Raji (cell line): ENCODE results near the gene COG4.

Experiments
- POLR2A ChIP-seq: IDR thresholded peaks from 2 replicates; pipeline ENCODE4 v1.6.1; 2011; ENCODE audit warnings: low read depth, low read length, control low read depth; ENCODE audit not compliant: insufficient read depth

Gene COG4

DNA sequence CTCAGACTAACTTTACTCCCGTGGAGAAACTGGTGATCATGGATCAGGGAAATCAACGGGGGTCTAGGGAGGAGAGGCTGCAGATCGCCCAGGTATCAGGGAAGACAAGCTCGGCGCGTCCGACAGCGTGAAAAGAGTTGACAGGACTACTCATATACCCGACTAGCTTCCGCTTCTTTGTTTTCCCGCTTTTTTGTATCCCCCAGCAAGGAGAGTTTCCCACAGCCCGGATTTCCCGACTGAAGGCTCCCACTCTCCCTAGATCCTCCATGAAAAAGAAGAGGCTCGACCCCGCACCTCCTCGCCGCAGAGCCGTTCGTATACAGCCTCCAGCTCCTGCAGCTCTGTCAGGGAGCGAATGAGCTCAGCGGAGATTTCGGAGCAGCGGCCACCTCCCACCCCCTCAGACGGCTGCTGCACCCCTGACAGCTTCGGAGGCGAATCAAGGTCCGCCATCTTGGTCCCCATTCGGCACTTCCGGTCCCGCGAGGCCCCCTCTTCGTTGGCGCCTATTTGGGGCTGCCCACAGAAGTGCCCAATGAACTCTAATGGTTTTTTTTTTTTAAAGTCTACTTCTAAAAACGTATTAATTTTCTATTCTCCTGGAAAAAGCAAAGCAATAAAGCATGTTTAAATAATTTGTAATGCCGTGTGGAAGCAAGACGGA is at the start of gene COG4:
TSS of gene COG4 (minus strand) at position 479 of the 667 bp plus-strand sequence. CDS start at position 468, 11 bp downstream.
- peak; percentile 85 for TF ChIP-seq POLR2A

DNA sequence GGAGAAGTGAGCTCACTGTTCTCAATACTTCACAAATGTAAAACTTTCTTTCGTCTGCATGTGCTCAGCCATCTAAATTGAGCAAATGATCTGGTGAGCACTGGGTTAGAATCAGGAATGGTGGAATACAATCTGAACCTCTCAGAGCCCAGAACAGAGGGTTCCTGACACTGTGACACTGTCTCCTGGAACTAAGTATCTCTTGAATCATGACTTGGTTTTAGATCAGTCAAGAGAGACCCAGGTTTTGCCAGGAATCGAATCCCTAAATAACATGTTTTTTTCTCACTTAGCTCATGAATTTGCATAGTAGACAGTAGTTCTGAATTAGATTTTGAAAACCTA is 49.5 kb upstream of the COG4 start:
- no peak for TF ChIP-seq POLR2A

DNA sequence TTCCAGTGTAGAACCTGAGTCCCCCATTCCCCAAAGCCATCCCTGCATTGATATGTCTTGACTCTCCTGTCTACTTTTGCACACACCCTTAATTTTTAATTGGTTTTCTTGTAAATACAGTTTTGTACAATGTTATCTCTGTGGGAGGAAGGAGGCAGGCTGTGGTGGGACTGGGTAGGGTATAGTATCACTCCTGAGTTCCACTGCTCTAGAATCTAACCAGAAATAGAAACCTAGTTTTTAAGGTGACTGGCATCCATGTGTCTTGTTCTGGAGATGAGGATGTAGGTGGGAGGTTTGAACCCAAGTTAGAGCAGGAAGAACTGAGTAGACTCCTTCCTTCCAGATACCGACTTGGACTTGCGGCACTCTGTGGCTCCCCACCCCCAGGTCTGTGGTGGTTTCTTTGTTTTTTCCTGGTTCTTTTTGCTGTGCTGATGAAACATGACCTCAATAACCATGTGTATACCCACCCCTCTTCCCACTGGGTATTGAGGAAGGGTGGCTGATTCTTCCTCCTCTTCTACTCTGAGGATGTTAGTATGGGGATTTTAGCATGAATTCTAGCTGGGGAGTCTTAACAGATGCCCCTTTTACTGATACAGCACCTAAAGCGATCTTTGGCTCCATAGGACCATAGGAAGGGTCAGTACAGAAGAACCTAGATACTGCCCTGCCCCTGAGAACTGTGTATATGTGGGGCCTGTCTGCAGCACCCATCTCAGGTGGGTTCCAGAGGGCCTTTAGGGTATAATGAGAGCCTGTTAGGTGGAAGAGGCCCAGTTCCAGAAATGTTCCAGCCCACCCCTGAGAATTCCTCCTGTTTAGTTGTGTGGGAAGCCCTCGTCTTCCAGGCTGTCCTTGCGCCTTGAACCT is 48.9 kb upstream of the COG4 start:
- no peak for TF ChIP-seq POLR2A

DNA sequence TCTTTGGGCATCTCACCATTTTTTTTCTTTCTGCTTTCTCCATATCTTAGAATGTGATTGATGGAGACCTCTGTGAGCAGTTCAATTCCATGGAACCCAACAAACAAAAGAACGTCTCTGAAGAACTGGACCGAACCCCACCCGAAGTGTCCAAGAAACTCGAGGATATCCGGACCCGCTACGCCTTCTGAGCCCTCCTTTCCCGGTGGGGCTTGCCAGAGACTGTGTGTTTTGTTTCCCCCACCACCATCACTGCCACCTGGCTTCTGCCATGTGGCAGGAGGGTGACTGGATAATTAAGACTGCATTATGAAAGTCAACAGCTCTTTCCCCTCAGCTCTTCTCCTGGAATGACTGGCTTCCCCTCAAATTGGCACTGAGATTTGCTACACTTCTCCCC is 48.3 kb upstream of the COG4 start:
- TF ChIP-seq POLR2A: no peak

DNA sequence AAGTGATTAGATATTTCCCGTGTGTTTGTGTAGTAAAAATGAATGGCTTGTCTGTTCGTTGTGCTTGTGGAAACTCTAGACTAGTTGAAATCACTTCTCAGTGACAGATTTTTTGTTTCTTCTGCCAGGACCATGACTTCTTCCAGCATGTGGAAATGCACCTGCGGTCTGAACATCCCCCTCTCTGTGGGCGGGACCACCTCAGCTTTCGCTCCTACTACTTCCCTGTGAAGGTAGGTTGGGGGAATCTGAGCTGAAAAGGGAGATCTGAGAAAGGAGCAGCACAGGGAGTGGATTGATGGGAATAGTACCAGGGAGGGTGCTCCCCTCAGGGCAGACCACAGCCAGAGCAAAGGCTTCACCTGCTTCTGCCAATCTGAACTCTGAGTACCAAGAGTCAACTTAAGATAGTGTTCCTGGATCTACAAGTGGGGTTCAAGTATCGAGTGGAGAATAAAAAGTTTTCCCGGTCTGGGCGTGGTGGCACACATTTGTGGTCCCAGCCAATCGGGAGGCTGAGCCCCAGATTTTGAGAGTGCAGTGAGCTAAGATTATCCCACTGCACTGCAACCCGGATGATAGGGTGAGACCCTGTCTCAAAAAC is 47.7 kb upstream of the COG4 start:
- TF ChIP-seq POLR2A: no peak

DNA sequence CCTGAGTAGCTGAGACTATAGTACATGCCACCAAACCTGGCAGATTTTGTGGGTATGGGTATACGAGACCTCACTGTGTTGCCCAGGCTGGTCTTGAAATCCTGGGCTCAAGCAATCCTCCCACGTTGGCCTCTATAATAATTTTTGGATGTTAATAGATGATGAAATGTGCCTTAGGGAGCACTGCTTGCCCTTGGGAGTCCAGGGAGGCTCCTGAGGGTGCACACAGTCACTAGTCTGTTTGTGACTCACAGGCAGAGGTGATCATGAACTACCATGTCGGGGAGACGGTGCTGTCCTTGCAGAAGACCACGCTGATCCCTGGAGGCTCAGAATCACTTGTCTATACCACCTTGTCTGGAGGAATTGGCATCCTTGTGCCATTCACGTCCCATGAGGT is 46.4 kb upstream of the COG4 start:
- no peak for TF ChIP-seq POLR2A

DNA sequence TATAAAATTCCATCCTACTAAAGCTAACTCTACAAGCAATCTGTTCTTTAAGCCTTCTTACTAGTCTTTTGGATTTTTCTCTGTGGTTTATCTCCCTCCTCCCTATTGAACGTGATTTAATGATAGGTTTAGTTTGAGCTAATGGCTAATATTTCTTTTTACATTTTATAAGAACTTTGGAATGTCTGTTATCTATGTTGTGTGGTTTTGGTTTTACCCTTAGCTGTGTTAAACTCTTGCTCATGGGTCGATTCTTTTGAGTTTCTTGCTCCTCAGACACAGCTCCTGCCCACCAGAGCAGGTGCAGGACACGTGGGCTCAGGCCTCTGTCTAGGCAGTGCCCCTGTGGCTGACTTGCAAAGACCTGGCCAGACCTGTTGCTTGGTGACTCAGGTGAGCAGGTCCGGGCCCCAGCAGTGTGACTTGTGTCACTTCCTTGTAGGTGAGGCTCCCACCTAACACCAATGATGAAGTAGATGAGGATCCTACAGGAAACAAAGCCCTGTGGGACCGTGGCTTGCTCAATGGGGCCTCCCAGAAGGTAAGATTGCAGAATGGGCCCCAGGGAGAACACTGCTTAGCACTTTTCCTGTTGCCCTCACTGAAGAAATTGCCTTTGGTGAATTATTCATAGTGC is 45.4 kb upstream of the COG4 start:
- no peak for TF ChIP-seq POLR2A

DNA sequence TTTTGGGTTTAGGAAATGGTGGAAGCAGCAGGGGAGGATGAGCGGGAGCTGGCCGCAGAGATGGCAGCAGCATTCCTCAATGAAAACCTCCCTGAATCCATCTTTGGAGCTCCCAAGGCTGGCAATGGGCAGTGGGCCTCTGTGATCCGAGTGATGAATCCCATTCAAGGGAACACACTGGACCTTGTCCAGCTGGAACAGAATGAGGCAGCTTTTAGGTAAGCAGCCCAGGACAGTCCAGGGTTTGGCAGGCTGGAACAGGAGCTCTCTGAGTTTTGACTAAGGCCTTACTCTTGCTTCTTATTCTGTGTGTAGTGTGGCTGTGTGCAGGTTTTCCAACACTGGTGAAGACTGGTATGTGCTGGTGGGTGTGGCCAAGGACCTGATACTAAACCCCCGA is 41.7 kb upstream of the COG4 start:
- no peak for TF ChIP-seq POLR2A

DNA sequence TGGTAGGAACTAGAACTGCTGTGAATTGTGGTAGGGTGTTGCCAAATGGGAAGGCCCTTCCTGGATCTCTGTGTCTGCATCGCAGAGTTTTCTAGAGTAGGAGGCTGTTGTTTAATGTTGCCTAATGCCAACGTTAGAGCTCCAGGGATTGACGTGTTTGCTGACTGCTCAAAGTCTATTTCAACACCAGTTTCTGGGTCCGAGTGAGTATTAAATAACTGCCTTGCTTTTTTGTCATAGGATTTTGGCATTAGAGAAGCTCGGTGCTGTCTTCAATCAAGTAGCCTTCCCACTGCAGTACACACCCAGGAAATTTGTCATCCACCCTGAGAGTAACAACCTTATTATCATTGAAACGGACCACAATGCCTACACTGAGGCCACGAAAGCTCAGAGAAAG is 40.3 kb upstream of the COG4 start:
- TF ChIP-seq POLR2A: no peak

DNA sequence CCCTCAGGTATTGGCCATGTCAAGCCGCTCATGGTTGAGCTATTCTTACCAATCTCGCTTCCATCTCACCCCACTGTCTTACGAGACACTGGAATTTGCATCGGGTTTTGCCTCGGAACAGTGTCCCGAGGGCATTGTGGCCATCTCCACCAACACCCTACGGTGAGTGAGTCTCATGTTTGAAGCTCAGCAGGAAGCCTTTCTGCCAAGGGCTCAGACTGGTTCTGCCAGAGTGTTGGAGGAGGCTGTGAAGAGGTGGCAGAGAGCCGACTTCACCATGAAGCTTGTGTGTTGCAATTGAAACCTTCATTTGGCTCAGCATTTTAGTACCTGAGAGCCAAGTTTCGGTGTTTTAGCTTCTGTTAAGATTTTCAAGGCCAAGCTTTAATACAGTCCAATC is 38.3 kb upstream of the COG4 start:
- no peak for TF ChIP-seq POLR2A

DNA sequence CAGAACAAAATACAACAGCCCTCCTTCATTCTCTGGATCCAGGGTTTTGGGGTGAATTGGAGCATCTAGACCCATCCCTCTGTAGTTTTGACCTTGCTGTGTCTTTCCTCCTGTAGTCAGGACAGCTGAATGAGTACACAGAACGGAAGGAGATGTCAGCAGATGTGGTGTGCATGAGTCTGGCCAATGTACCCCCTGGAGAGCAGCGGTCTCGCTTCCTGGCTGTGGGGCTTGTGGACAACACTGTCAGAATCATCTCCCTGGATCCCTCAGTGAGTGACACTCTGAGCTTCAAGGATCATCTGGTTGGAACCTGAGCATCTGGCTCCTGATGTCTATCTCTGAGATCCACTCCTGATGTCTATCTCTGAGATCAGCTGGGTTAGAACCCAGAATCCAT is 32.7 kb upstream of the COG4 start:
- no peak for TF ChIP-seq POLR2A

DNA sequence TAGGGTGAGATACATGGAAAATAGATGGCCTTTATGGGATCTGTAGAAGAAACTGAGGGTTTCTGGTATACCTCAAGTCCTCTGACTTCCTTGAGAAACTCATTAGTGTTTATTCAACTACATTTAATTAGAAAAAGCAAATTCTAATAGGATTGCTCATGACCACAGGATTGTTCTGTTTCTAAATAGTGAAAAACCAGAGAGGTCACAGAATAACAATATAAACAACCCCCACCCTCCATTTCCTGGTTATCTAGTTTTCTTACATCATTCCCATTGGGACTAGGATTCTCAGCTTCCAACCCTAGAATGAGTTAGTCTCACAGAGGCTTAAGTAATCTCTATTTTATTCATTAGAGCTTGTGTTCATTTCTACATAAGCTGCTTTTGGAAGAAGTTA is 30.3 kb upstream of the COG4 start:
- no peak for TF ChIP-seq POLR2A

DNA sequence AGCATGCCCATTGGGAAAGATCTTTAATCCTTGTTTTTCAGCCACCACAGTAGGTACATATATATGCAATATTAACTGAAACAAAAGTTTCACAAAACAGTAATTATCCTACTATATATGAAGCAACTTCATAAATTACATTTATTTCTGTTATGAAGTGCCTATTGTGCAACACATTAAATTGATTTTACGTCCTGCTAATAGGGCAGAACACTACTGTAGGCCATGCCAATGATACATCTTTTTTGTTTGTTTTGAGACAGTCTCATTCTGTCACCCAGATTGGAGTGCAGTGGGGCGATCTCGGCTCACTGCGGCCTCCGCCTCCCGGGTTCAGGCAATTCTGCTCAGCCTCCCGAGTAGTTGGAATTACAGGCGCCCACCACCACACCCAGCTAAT is 29.3 kb upstream of the COG4 start:
- TF ChIP-seq POLR2A: no peak

DNA sequence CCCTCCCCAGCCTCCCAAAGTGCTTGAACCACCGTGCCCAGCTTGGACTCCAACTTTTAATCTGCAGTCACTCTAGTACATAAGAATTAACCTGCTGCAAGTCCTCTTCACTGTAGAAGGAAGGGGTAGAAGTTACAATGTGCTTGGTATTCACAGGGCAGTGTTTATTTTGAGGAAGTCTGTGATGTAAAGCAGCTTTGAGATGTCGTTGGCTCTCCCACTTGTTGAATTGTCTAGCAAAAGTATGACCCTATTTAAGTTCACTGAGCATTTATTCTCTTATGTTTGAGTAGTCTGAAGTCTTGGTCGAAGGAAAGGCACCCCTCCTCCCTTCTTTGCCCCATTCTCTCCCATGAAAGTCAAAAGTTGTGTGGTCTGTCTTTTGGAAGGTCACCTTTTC is 28.4 kb upstream of the COG4 start:
- TF ChIP-seq POLR2A: no peak

DNA sequence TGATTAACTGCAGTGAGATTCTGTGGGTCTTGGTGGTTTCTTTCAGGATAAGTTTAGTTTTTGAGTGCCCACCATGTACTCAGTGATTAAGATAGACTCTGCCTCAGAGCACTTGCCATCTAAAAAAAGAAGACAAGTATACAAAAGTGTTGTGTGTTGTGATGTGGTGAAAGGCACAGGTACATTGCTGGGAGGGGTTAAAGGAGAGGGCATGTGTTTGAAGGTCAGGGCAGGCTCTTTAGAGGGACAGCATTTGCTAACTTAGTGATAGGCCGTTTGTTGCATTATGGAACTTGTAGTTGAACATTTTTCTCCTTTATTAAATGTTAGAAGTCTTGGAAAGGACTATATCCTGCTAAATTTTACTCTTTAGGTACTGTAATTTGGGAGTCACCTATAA is 26.7 kb upstream of the COG4 start:
- no peak for TF ChIP-seq POLR2A

DNA sequence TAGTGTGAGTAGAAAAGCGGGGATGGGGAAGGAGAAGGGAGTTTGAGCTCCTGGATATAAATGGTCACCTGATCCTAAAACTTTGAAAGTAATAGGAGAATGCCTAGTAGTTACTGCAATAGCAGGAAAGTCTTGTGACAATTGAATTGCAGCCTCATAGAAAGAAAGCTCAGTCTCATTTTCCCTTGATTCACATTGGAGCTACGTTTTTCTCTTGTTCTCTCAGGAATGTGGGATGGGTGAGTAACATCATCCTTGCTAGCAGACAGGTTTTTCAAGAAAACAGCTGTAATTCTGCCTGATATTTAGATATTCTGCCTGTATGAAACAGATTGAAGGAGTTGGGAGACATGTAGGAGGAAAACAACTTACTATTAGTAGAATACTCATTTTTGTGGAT is 25.6 kb upstream of the COG4 start:
- no peak for TF ChIP-seq POLR2A
